ENCODE measurements around the gene APCDD1L. TPM values are rescaled to one million over a fixed set of nuclear protein-coding genes. Genes with fewer than 3 reads are reported as not detected.
"Not testable (repeated sequence)": the region's sequence is repeated elsewhere in the genome, so short reads cannot be mapped to it uniquely, and the experiment has no call there.

Gene APCDD1L
- total RNA-seq, 1 experiment from 2014 or later = 2.6 TPM

GRCh38 chr20:58549231-58550209 is 34.3 kb upstream of the APCDD1L start:
- Histone ChIP-seq H3K4me3 (ENCODE audit: insufficient read depth, low read depth, low read length) (no peak overlapping the region), H3K27me3 (ENCODE audit: control insufficient read depth, insufficient read depth, low read length) (peaks cover 2% of the 10 kb centered on the region; the same call in 1 of the 2 replicates), H3K36me3 (replicated peaks; ENCODE audit: control insufficient read depth, insufficient read depth, low read length) (no peaks in the 10 kb centered on the region)
- DNase-seq = no peak

GRCh38 chr20:58547623-58548475 is 32.6 kb upstream of the APCDD1L start:
- peak; percentile 20 for DNase-seq
- H3K36me3 ChIP-seq (replicated peaks; ENCODE audit: control insufficient read depth, insufficient read depth, low read length) = no peaks in the 10 kb centered on the region
- H3K27me3 ChIP-seq (ENCODE audit: control insufficient read depth, insufficient read depth, low read length) = no peaks in the 10 kb centered on the region
- H3K4me3 ChIP-seq (ENCODE audit: insufficient read depth, low read depth, low read length) = no peak overlapping the region

- DNase-seq = peak; percentile 40
- Histone ChIP-seq H3K36me3 (replicated peaks; ENCODE audit: control insufficient read depth, insufficient read depth, low read length) (no peaks in the 10 kb centered on the region), H3K27me3 (ENCODE audit: control insufficient read depth, insufficient read depth, low read length) (no peaks in the 10 kb centered on the region), H3K4me3 (ENCODE audit: insufficient read depth, low read depth, low read length) (no peak overlapping the region)
Measured at GRCh38 chr20:58546756-58547622, 31.8 kb upstream of the APCDD1L start.

- DNase-seq = no peak
Measured at GRCh38 chr20:58546416-58546711, 31.2 kb upstream of the APCDD1L start.

GRCh38 chr20:58545565-58546415 is 30.6 kb upstream of the APCDD1L start:
- no peak overlapping the region for H3K4me3 ChIP-seq (ENCODE audit: insufficient read depth, low read depth, low read length)
- DNase-seq = peak; percentile 17
- H3K27me3 ChIP-seq (ENCODE audit: control insufficient read depth, insufficient read depth, low read length) = no peaks in the 10 kb centered on the region
- H3K36me3 ChIP-seq (replicated peaks; ENCODE audit: control insufficient read depth, insufficient read depth, low read length) = no peaks in the 10 kb centered on the region

More at GRCh38 chr20:58546416-58546711, 31.2 kb upstream of the APCDD1L start:
- Histone ChIP-seq H3K27me3 (ENCODE audit: control insufficient read depth, insufficient read depth, low read length) (no peaks in the 10 kb centered on the region), H3K36me3 (replicated peaks; ENCODE audit: control insufficient read depth, insufficient read depth, low read length) (no peaks in the 10 kb centered on the region), H3K4me3 (ENCODE audit: insufficient read depth, low read depth, low read length) (no peak overlapping the region)

GRCh38 chr20:58544891-58545290 is 29.7 kb upstream of the APCDD1L start:
- Histone ChIP-seq H3K27me3 (ENCODE audit: control insufficient read depth, insufficient read depth, low read length) (no peaks in the 10 kb centered on the region), H3K4me3 (ENCODE audit: insufficient read depth, low read depth, low read length) (no peak overlapping the region), H3K36me3 (replicated peaks; ENCODE audit: control insufficient read depth, insufficient read depth, low read length) (no peaks in the 10 kb centered on the region)
- no peak for DNase-seq

- H3K4me3 ChIP-seq (ENCODE audit: insufficient read depth, low read depth, low read length) = no peak overlapping the region
- H3K27me3 ChIP-seq (ENCODE audit: control insufficient read depth, insufficient read depth, low read length) = no peaks in the 10 kb centered on the region
- no peaks in the 10 kb centered on the region for H3K36me3 ChIP-seq (replicated peaks; ENCODE audit: control insufficient read depth, insufficient read depth, low read length)
- peak; percentile 47 for DNase-seq
Measured at GRCh38 chr20:58544286-58544685, 29.1 kb upstream of the APCDD1L start.

GRCh38 chr20:58543274-58543673 is 28.1 kb upstream of the APCDD1L start:
- no peak for DNase-seq
- Histone ChIP-seq H3K36me3 (replicated peaks; ENCODE audit: control insufficient read depth, insufficient read depth, low read length) (no peaks in the 10 kb centered on the region), H3K4me3 (ENCODE audit: insufficient read depth, low read depth, low read length) (no peak overlapping the region)

GRCh38 chr20:58542411-58543095 is 27.4 kb upstream of the APCDD1L start:
- H3K4me3 ChIP-seq (ENCODE audit: insufficient read depth, low read depth, low read length) = no peak overlapping the region
- no peaks in the 10 kb centered on the region for H3K27me3 ChIP-seq (ENCODE audit: control insufficient read depth, insufficient read depth, low read length)
- peak; percentile 19 for DNase-seq
- no peaks in the 10 kb centered on the region for H3K36me3 ChIP-seq (replicated peaks; ENCODE audit: control insufficient read depth, insufficient read depth, low read length)

More at GRCh38 chr20:58543274-58543673, 28.1 kb upstream of the APCDD1L start:
- H3K27me3 ChIP-seq (ENCODE audit: control insufficient read depth, insufficient read depth, low read length) = no peaks in the 10 kb centered on the region

GRCh38 chr20:58542034-58542410 is 26.8 kb upstream of the APCDD1L start:
- not testable (repeated sequence) for H3K27me3 ChIP-seq (ENCODE audit: control insufficient read depth, insufficient read depth, low read length)

GRCh38 chr20:58538752-58539151 is 23.6 kb upstream of the APCDD1L start:
- H3K4me3 ChIP-seq (ENCODE audit: insufficient read depth, low read depth, low read length) = no peak overlapping the region
- no peak for DNase-seq
- H3K27me3 ChIP-seq (ENCODE audit: control insufficient read depth, insufficient read depth, low read length) = no peaks in the 10 kb centered on the region
- no peaks in the 10 kb centered on the region for H3K36me3 ChIP-seq (replicated peaks; ENCODE audit: control insufficient read depth, insufficient read depth, low read length)

More at GRCh38 chr20:58542034-58542410, 26.8 kb upstream of the APCDD1L start:
- not testable (repeated sequence) for DNase-seq; H3K36me3 ChIP-seq (replicated peaks; ENCODE audit: control insufficient read depth, insufficient read depth, low read length); H3K4me3 ChIP-seq (ENCODE audit: insufficient read depth, low read depth, low read length)

GRCh38 chr20:58537831-58538230 is 22.6 kb upstream of the APCDD1L start:
- DNase-seq = no peak
- Histone ChIP-seq H3K36me3 (replicated peaks; ENCODE audit: control insufficient read depth, insufficient read depth, low read length) (no peaks in the 10 kb centered on the region), H3K4me3 (ENCODE audit: insufficient read depth, low read depth, low read length) (no peak overlapping the region), H3K27me3 (ENCODE audit: control insufficient read depth, insufficient read depth, low read length) (no peaks in the 10 kb centered on the region)

GRCh38 chr20:58536289-58536688 is 21.1 kb upstream of the APCDD1L start:
- Histone ChIP-seq H3K4me3 (ENCODE audit: insufficient read depth, low read depth, low read length) (no peak overlapping the region), H3K27me3 (ENCODE audit: control insufficient read depth, insufficient read depth, low read length) (no peaks in the 10 kb centered on the region), H3K36me3 (replicated peaks; ENCODE audit: control insufficient read depth, insufficient read depth, low read length) (no peaks in the 10 kb centered on the region)
- no peak for DNase-seq
